ENCODE data around the gene GEMIN7.
A peak's percentile ranks its signal among the peaks of the same experiment; 100 is the strongest.

Gene GEMIN7, protein sequence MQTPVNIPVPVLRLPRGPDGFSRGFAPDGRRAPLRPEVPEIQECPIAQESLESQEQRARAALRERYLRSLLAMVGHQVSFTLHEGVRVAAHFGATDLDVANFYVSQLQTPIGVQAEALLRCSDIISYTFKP

DNA sequence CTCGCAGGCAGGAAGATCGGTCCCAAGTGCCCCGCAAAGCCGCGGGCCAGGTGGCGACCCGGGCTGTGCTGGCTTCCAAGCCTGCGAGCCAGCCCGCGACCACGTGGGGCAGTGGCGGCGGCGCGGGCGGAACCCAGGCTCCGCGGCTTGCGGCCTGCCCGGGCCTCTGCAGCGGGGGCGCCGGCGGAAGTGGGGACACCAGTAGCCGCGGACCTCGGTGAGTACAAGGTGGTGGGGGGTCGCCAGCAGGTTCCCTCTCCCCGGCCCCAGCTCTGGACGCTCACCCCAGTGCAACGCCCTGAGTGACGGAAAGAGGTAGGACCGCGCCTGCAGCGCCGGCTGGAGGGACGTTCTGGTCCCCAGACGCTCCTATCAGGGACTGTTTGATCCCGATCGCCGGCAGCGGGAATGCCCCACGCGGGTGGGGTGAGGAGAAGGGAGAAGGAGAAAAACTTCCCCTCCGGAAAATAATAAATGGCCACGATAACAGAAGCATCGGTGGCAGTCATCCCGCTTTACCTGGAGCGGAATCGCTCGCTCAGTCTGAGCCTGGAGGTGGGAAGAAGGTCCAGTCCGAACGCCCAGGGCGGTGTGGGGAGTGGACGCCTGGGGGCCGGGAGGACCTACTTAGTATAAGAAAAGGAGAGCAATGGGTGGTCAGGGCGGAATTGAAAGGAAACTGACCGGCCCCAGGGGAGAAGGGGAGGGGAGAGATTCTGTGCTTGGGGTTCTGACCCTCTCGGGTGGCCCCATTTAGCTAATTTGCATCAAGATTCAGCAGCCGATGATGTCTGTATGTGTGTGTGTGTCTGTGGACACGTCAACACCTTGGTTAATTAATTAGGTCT is at the start of gene GEMIN7:
Gene GEMIN7 (plus strand): TSS at position 198 of the 848 bp plus-strand sequence. CDS start 10,855 bp downstream, outside the sequence.
- DNase-seq = peak; percentile 47

DNA sequence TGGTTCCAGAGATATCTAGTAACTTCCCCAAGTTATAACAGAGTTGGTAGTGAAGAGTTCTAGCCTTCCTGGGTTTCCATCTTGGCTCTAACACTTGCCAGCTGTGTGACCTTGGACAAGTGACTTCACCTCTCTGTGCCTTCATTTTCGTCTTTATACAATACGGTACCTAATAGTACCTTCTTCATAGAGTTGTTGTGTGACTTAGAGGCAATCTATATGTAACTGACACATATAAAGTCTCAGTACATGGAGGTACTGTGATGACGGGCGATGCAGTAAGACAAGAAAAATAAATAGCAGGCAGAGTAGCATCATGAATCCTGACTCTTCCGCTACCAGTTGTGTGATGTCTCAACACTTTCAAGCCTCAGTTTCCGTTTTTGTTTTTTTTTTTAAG is 48.2 kb upstream of the GEMIN7 start:
- no peak for DNase-seq

DNA sequence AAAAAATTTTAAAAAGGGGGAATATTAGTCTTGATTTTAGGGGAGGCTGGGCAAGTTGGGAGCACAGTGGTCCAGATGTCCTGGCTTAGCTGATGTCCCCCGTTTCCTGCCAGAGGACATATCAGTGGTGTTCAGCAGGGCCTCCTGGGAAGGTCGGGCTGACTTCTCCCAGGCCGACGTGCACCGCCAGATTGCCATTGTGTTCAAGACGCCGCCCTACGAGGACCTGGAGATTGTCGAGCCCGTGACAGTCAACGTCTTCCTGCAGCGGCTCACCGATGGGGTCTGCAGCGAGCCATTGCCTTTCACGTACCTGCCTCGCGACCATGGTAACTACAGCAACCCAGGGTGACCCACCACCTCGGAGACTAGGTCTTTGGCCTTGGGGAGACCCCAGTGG is 46.6 kb upstream of the GEMIN7 start:
- DNase-seq = no peak

DNA sequence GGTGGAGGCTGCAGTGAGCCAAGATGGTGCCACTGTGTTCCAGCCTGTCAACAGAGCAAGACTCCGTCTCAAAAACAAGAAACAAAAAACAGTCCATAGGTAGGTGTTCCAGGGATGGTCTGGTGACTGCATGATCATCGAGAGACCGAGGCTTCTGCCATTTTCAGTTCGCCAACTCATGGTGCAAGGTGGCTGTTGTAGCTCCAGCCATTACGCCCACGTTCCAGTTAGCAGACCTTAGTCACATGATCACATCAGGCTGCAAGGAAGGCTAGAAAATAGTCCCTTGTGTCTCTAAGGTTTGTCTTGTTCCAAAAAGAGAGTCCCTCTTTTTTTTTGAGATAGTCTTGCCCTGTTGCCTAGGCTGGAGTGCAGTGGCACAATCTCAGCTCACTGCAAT is 43.3 kb upstream of the GEMIN7 start:
- DNase-seq = no peak

DNA sequence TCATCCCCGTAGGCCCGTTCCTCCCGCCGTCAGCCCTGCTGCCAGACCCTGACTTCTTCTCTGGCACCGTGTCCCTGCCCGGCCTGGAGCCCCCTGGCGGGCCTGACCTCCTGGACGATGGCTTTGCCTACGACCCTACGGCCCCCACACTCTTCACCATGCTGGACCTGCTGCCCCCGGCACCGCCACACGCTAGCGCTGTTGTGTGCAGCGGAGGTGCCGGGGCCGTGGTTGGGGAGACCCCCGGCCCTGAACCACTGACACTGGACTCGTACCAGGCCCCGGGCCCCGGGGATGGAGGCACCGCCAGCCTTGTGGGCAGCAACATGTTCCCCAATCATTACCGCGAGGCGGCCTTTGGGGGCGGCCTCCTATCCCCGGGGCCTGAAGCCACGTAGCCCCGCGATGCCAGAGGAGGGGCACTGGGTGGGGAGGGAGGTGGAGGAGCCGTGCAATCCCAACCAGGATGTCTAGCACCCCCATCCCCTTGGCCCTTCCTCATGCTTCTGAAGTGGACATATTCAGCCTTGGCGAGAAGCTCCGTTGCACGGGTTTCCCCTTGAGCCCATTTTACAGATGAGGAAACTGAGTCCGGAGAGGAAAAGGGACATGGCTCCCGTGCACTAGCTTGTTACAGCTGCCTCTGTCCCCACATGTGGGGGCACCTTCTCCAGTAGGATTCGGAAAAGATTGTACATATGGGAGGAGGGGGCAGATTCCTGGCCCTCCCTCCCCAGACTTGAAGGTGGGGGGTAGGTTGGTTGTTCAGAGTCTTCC is 41.5 kb upstream of the GEMIN7 start:
- DNase-seq = no peak

DNA sequence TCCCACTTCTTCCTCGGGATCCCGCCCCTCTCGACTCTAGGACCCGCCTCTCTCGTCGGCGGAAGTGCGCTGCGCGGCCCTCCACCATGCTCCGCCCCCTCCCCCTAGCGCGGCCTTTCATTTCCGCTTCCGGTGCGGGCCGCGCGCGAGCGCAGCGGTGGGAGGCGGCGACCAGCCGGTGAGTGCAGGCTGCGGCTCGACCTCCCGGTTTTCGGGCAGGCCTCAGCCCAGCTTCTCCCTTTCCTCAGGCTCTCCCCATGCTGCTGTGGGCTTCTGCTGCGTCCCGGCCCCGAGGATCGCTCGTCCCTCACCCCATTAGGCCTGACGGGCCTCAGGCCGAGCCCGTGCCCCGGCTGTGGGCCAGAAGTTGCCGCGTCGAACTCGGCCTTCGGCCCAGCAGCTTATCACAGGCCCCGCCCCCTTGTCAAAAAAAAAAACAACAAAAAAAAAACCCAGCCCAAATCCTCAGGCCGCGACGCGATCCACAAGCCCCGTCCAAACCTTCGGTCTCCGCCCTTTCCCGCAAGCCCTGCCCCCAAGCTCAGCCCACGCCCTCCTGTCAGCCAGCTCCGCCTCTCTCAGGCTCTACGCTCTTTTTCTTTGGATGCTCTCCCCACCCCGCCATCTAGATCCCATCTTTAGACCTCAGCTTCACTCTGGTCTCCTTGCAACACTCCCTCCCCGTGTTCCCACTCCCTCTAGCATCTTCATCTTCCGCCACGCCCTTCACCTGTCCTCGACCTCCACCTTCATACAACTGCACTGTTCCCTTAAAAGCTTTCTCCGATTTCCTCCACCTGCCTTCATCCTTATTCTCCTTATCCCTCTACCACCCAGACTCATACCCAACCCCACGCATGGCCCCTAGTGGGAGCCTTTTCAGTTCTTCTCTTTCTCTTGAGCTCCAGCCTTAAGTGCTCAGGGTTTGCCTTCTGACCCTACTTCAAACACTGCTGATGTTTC is 39.8 kb upstream of the GEMIN7 start, which contains the start of gene CLASRP:
Gene CLASRP (plus strand): TSS at position 115 of the 963 bp plus-strand sequence. CDS start 1,168 bp downstream, outside the sequence.
- peak; percentile 72 for DNase-seq

DNA sequence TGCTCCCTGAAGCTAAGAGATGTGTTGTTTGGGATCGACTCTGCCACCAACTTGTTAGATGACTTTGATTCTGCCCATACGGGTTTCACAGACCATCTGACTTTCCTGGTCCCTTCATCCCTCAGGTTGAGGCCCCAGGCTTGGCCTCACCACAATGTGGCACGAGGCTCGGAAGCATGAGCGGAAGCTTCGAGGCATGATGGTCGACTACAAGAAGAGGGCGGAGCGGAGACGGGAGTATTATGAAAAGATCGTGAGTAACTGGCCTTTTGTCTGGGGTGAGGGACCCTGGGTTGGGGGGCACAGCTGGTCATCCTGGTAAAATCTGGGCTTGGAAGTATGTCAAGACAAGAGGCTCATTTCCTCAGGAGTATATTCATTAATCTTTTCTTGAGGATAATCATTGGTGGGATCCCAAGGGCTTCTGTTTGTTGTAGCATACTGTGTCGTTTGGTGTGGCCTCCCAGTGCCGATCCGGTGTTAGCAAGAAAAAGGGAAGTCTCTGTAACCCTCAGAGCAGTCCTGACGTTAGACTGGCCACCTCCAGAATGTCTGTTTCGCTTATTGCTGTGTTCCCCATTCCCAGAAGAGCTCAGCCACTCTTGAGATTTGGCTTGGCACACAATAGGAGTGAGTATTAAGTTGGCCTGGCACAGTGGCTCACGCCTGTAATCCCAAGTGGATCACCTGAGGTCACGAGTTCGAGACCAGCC is 38.8 kb upstream of the GEMIN7 start:
- DNase-seq = no peak

DNA sequence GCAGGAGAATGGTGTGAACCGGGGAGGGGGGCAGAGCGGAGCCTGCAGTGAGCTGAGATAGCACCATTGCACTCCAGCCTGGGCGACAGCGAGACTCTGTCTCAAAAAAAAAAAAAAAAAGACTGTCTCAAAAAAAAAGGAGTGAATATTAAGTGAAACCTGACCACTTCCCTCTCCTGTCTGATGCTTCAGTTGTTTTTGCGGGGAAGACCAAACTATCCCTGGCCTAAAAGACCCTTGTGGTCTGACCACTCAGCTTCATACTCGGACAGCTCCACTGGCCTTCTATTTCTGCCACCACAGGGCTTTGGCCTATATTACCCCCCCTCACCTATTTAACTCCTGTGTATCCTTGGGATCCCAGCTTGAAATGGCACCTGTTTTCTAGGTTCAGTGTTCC is 37.9 kb upstream of the GEMIN7 start:
- no peak for DNase-seq

DNA sequence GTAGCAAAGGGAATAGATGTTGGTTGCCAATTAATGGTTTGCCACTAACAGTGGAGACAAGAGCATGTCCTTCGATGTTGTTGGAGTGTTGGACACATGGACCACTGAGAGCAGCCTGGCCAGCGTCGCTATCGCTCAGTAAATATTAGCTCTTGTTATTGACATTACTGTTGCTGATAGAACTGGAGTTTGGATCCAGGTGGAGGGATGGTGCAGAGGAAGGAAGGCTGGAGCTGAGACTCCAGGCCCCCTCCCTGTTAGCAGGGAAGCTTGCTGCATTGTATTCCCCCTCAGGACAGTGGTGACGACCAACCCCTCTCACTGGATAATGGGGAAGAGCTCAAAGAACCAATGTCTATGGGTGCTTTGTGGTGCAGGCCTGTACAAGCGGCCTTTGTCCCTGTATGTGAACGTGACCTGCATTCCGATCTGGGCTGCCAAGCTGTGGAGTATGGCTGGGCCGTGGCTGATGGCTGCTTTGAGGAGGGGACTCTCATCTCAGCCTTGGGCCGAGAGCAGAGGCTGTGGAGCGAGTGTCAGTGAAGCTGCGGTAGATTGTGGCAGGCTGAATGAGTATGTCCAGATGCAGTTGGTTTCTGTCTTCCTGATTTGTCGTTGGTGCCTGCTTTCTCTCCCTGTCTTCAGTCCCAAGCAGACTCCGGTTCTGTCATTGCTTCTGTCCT is 33.2 kb upstream of the GEMIN7 start:
- no peak for DNase-seq

DNA sequence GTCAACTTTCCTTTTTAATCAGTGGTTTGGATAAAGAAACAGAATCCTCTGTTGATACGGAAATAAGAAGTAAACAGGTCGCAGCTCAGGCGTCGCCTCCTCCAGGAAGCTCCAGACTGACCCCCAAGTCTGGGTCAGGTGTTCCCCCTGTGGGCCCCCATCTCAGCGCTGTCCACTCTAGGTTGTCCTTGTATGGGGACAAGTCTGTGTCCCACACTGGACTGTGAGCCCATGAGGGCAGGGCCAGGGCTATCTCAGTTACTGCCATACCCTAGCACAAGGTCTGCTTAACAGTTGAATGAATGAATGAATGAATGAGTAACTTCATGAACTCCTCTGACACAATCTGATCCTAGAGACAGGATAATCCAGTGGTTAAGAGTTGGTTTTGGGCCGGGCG is 32.7 kb upstream of the GEMIN7 start:
- no peak for DNase-seq

DNA sequence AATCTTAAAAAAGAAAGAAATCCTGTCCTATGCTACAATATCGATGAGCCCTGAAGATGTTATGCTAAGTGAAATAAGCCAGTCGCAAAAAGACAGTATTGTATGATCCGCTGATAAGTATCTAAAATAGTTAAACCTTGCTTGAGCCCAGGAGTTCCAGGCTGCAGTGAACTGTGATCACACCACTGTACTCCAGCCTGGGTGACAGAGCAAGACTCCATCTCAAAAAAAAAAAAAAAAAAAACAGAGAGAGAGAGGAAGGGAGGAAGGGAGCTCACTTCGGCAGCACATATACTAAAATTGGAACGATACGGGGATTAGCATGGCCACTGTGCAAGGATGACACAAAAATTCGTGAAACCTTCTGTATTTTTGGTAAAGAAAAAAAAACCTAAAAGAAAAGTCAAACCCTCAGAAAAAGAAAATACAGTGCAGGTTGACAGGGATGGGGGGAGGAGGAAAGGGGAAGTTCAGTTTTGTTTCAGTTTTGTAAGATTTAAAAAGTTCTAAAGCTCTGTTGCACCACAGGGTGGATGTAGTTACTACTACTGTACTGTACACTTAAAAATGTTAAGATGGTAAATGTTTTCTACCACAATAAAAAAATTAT is 31.8 kb upstream of the GEMIN7 start:
- no peak for DNase-seq

DNA sequence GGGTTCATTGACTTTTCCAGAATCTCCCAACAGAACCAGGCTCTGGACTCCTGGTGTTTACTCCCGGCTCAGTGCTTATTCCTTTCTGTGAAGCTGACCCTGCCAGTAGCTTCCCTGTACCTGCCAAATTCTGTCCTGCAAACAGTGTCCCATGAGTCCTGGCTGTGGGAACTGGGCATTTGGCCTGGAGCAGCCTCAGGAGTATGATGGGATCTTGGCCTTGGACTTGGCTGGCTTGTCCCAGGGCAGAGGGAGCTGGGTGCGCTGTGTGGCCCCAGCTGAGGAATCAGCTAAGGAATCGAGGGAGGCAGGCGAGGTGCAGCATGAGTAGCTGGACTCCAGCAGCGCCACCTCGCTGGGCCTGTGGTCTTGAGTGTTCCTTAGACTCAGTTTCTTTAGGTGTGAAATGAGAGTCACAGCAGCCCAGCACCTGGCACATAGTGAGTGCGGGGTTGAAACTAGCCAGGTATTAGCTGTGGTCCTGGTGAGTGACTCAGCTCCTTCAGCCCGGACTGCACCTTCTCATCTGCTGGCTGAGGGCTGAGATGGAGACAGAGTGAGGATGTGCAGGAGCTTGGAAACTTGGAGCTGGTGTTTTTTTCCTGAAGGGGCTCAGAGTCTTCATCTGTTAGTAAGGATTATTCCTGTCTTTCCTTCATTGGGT is 29.9 kb upstream of the GEMIN7 start:
- DNase-seq = no peak

DNA sequence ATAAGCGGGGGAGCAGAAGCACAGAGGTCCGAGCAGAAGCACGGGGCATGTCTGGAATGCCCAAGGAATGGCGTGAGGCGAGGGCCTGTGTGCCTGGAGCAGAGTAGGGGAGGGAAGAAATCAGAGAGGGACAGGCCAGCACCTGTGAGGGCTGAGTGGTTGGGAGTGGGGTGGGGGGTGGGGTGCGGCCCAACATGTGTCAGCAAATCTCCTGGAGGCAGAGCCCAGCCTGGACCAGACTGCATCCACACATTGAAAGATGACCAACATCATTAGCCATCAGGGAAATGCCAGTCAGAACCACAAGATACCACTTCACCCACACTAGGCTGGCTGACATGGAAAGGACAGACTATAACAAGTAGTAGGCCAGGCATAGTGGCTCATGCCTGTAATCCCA is 29.0 kb upstream of the GEMIN7 start:
- DNase-seq = no peak

DNA sequence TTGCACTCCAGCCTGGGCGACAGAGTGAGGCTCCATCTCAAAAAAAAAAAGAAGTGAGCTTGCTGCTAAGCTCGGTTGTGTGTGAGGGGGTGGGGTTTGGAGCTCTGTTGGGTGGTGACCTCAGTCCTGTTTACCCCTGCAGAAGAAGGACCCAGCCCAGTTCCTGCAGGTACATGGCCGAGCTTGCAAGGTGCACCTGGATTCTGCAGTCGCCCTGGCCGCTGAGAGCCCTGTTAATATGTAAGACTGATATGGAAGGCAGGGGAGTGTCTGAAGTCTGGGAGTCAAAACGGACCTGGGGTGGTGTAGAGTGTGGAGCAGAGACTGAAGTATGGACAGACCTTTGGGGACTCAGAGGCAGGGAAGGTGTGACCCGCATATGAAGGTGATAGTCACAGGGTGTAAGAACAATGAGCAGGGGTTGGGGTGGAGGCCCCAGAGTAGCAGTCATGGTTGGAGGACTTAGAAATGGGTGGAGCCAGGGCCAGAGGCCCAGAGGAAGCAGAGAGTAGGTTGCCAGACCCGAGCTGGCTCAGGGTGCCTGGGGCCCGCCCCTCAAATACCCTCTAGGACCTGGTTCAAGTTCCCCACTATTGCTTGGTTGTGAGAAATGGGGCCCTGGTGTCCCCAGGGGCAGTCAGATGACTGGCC is 27.0 kb upstream of the GEMIN7 start:
- DNase-seq = no peak

DNA sequence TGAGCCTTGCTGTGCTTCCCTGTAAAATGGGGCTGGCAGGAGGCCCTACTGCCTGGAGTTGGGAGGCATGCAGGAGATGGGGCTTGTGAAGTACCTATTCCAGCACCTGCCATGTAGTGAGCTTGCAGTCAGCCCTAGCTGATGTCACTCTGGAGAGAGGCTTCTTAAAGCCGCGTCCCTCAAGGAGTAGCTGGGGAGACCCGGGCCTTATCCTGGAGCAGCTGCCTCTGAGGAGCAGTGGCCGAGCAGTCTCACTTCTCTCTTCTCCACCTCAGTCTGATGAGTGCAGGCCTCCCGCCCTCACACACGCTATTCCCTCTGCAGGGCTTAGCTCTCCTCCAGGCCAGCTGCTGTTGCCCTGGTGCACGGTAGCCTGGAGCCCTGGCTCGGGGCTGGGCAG is 22.2 kb upstream of the GEMIN7 start:
- DNase-seq = no peak

DNA sequence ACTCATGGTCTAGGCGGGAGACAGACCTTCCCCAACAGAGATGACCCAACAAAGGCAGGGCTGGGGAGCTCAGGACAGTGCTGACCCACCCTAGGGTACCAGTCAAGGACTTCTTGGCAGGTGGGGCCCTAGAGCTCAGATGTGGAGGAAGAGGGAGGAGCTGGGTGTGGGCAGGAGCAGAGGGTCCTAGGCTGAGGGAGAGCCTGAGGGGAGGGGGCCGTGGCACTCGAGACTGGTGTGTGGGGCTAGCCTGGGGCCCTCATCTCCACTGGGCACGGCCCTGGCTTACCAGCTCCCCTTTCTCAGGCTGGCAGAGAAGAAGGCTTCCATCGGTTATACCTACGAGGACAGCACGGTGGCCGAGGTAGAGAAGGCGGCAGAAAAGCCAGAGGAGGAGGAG is 21.6 kb upstream of the GEMIN7 start:
- DNase-seq = no peak

DNA sequence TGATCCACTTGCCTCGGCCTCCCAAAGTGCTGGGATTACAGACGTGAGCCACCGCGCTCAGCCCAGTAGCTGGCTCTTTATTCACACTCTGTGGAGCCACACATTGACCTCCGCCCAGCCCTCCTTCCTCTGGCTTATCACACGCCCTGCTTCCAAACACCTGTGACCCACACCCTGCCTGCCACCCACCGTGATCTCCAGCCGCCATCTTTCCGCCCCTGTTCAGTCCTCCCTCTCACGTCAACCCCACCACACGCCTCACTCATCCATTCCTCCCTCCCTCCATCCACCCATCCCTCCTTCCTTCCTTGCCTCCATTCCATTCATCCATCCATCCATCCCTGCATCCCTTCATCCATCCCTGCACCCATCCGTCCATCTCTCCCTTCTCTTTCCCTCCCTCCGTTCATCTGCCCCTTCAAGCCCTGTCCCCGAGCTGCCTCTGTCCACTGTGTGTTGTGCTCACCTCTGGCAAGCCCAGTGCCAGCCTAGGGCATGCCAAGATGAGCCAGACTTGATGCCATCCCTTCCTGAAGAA is 20.4 kb upstream of the GEMIN7 start:
- DNase-seq = no peak

DNA sequence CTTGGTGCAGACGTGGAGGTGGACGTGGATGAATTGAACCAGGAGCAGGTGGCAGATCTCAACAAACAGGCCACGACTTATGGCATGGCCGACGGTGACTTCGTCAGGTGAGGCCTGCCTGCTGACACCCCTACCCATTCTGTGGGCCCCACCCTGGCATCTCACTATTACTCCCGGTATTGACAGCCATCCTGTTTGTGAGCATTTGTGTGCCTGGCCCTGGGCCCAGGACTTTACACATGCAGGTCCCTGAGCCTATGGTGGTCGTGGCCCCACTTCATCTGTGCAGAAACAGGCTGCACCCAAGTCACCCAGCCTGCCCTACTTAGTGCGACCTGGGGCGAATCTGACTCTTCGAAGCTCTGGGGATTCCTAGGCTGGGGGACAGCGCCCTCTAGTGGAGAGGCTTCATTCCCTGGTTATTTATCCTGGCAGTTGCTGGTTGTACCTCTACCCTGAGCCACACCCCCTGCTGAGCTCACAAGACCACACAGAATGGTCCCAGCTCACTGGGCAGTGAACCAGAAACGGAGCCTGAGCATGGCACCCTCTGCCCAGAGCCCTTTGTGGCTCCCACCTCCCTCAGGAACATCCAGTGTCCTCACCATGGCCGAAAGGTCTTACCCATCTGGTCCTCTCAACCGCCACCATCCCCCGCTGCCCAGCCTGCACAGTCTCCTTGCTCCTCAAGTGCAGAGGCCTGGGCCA is 19.6 kb upstream of the GEMIN7 start:
- peak; percentile 19 for DNase-seq

DNA sequence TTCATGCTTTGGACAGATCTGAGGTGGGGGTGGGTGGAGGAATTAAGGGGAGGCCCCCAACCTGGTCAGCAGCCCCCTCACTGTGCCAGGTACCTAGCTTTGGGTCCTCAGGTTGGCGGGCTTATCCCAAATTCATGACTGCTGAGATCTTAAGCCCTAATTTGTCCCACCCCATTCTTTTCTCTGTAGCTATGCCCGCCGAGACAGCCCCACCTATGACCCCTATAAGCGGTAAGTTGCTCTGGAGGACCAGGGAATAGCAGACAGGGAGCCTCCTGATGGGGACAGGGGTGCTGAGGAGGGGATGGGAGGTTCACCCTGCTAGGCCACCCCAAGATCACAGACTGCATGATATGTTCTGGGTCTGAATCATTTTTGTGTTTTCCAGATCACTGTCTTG is 17.1 kb upstream of the GEMIN7 start:
- DNase-seq = no peak

All from NCI-H446 treated with DMSO at 0.1 percent for 48 hours (cell line).